ENCODE results near the gene NCOA7. TPM values are rescaled to one million over a fixed set of nuclear protein-coding genes. Genes with fewer than 3 reads are reported as not detected.
A peak's percentile ranks its signal among the peaks of the same experiment; 100 is the strongest.
"Not testable (repeated sequence)": the region's sequence is repeated elsewhere in the genome, so short reads cannot be mapped to it uniquely, and the experiment has no call there.

Gene NCOA7
- total RNA-seq, 2 experiments from 2014 or later, result 73.7 to 76.4 TPM

DNA sequence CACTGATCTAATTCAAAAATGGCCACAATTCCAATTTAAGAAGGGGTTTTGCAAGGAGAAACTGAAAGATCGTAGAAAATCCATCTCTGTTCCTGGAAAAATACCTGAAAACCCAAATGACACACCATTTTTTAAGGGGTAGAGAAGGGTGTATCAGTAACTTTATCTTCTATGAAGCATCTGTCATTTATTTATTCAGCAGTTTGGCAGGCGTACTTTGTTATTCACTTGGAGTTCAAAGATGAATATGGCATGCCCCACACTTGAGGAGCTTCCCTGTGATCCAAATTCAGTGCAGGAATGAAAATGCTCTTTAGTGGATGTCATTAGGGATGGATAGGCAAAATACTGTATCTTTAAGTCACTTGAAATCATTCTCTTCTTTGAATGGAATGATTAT lies 173.1 kb downstream of the NCOA7 start:
- H3K4me1 Mint-ChIP-seq, result peaks cover 30% of the 10 kb centered on the region
- H3K27me3 Mint-ChIP-seq, result no peaks in the 10 kb centered on the region
- H3K9me3 Mint-ChIP-seq, result no peaks in the 10 kb centered on the region
- H3K36me3 Mint-ChIP-seq, result peaks cover 11% of the 10 kb centered on the region
- H3K27ac Mint-ChIP-seq, result no peak overlapping the region
- H3K4me3 Mint-ChIP-seq, result no peak overlapping the region
- no peak for DNase-seq

DNA sequence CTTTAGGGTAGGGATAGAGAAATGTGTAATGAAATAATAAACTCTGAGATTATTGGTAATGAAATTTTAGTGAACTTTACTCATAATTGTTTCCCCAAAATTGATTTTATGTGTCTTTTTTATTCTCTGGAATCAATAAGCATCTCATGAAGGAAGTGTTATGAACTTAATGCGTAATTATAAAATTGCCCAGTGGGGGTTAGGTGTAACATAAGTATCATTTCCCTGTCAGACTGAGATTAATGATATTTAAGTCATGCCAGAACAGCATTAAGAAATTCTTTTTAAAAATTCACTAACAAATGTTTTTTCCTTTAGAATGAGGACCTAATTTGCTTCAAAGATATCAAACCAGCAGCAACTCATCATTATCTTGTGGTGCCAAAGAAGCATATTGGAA lies 175.8 kb downstream of the NCOA7 start:
- no peak overlapping the region for H3K4me3 Mint-ChIP-seq
- H3K36me3 Mint-ChIP-seq, result peaks cover 11% of the 10 kb centered on the region
- H3K9me3 Mint-ChIP-seq, result no peaks in the 10 kb centered on the region
- no peak overlapping the region for H3K27ac Mint-ChIP-seq
- no peaks in the 10 kb centered on the region for H3K27me3 Mint-ChIP-seq
- peaks cover 38% of the 10 kb centered on the region for H3K4me1 Mint-ChIP-seq
- no peak for DNase-seq

DNA sequence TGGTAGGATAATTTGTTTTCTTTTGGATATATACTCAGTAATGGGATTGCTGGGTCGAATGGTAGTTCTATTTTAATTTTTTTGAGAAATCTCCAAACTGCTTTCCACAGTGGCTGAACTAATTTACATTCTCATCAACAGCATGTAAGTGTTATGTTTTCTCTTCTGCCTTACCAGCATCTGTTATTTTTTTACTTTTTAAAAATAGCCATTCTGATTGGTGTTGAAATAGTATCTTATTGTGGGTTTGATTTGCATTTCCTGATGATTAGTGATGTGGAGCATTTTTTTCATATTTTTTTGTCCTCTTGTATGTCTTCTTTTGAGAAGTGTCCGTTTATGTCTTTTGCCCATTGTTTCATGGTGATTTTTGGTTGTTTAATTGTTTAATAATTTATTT lies 177.7 kb downstream of the NCOA7 start:
- Mint-ChIP-seq H3K36me3 (peaks cover 17% of the 10 kb centered on the region), H3K4me3 (no peak overlapping the region), H3K27me3 (no peaks in the 10 kb centered on the region), H3K9me3 (no peaks in the 10 kb centered on the region), H3K27ac (no peak overlapping the region), H3K4me1 (peaks cover 29% of the 10 kb centered on the region)
- DNase-seq, result no peak

DNA sequence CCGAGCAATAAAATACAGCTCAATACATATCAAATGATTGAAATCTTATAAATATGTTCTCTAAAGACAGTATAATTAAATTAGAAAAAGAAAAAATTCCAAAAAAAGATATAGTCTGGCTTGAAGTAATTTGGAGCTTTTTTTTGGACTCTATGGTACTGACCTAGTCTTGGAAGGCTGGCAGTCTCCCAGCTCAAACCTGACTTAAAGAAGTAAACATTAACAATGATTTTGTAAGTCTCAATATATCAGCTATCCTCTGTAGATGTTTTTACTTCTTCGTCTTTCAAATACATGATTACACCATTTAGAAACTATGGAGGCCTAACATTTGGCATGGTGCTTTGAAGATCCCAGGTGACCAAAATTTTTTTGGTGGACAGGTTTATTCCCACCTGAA lies 180.0 kb downstream of the NCOA7 start:
- H3K4me3 Mint-ChIP-seq, result no peak overlapping the region
- peaks cover 24% of the 10 kb centered on the region for H3K4me1 Mint-ChIP-seq
- peaks cover 23% of the 10 kb centered on the region for H3K36me3 Mint-ChIP-seq
- no peaks in the 10 kb centered on the region for H3K27me3 Mint-ChIP-seq
- DNase-seq, result no peak
- peak overlapping the region; percentile 42 for H3K27ac Mint-ChIP-seq
- no peaks in the 10 kb centered on the region for H3K9me3 Mint-ChIP-seq

DNA sequence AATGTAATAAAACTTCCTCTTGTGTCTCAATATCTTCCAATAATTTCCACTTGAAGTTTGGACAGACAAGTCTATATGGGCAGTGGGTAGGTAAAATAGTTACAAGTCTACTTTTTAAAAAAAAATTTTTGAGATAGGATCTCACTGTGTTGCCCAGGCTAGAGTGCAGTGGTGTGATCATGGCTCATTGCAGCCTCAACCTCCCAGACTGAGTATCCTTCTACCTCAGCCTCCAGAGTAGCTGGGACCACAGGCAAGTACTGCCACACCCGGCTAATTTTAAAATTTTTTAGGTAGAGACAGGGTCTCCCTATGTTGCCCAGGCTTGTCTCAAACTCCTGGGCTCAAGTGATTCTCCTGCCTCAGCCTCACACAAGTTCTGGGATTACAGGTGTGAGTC lies 181.7 kb downstream of the NCOA7 start:
- DNase-seq, H3K27me3 Mint-ChIP-seq, H3K4me3 Mint-ChIP-seq, H3K27ac Mint-ChIP-seq, H3K9me3 Mint-ChIP-seq: not testable (repeated sequence)
- peaks cover 15% of the 10 kb centered on the region for H3K36me3 Mint-ChIP-seq
- H3K4me1 Mint-ChIP-seq, result peaks cover 21% of the 10 kb centered on the region

DNA sequence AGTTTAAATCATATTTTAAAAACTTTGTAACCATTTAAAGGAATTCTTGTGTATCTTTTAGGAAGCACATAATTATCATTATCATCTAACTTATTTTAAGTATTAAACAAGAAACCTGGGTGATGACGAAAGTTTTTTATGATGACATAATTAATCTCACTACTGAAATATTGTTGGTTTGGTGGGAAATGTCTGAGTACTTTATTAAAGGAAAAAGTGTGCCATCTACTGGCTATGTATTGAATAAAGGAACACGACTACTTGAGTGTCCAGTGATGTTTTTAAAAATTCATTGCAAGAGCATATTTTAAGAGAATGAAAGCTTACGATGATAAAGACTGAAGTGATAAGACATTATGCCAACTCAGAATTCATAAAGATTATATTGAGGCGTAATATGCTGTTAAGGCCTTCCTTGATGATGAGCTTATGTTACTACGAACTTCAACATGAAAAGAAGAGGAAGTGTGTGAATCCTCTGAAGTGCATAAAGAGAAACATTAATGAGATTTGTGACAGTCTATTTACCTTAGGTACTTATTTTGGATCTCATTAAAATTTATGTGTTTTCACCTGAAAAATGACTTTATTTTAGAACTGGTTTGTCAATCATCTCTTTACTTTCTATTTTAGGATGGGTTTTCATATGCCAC lies 183.6 kb downstream of the NCOA7 start:
- Mint-ChIP-seq H3K27me3 (no peaks in the 10 kb centered on the region), H3K27ac (no peak overlapping the region), H3K4me3 (no peak overlapping the region), H3K9me3 (no peaks in the 10 kb centered on the region), H3K4me1 (peaks cover 10% of the 10 kb centered on the region), H3K36me3 (peaks cover 12% of the 10 kb centered on the region)
- DNase-seq, result no peak

DNA sequence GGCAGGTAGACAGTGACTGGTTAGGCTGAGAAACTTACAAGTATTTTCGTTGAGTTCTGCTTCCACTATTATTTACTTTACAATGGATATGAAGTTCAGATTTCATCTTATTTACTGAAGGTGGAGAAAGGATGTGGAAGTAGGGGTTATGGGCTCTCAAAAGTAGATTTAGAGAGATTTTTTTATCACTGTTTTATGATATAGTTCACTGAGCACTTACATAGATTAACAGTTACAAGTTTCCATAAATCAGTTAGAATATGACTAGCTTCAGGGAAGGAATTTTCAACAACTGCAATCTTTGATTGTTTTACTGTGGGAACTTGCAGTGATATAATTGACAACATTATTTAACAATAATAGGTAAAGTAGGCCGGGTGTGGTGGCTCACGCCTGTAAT lies 188.3 kb downstream of the NCOA7 start:
- peaks cover 5% of the 10 kb centered on the region for H3K36me3 Mint-ChIP-seq
- DNase-seq, result no peak
- no peaks in the 10 kb centered on the region for H3K27me3 Mint-ChIP-seq
- peaks cover 5% of the 10 kb centered on the region for H3K4me1 Mint-ChIP-seq
- no peaks in the 10 kb centered on the region for H3K9me3 Mint-ChIP-seq
- H3K4me3 Mint-ChIP-seq, result no peak overlapping the region
- no peak overlapping the region for H3K27ac Mint-ChIP-seq

Other genes starting within 250 kb of the NCOA7 start
- gene HEY2, start 41.3 kb upstream of the NCOA7 start, total RNA-seq, result not detected
- gene HINT3, start 165.8 kb downstream of the NCOA7 start, total RNA-seq, result 1 to 10 TPM; 9.3 to 9.5 TPM
- gene TRMT11, start 195.6 kb downstream of the NCOA7 start, total RNA-seq, result 10 to 100 TPM; 40.1 to 42.5 TPM